22Rv1 (cell line): Measurements from ENCODE around the gene GAGE10.
"Not testable (repeated sequence)": the region's sequence is repeated elsewhere in the genome, so short reads cannot be mapped to it uniquely, and the experiment has no call there.

ENCODE experiments used
- CTCF ChIP-seq: fragments of 450-650 bp; IDR thresholded peaks from 2 replicates; pipeline ENCODE4 v1.5.1; 2017; ENCODE audit warnings: mild to moderate bottlenecking
- ZFX ChIP-seq: fragments of 450-650 bp; IDR thresholded peaks from 2 replicates; pipeline ENCODE4 v1.6.1; 2017; ENCODE audit warnings: antibody characterized with exemption, borderline replicate concordance

DNA sequence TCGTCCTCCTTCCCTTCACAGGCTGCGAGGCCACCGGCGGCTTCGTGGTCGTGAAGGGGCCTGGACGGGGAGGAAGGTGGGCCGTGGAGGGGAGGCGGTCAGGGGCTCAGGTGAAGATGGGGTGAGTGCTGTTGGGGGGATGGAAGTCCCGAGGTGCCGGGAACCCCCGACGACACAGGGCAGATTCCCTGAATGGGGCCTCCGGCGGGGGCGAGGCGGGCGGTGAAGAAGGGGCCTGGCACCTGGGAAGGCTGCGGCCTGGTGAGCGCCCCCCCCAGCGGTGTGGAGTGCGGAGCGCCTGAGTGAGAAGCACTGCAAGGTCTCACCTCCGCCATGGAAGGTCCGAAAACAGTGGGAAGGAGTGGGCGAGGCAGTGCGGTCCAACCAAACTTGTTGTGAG is 18.8 kb downstream of the GAGE10 start:
- not testable (repeated sequence) for TF ChIP-seq CTCF, ZFX
